Mesendoderm (in vitro differentiated cells): ENCODE data around the gene ANKHD1.

Experiments used
- DNase-seq: peaks from one replicate; pipeline ENCODE4 v3.0.0; 2013
- H2AK5ac ChIP-seq: 2 replicates; pipeline ENCODE4 v1.6.1; 2013; ENCODE audit warnings: low read length, inconsistent platforms
- H2BK120ac ChIP-seq: 2 replicates; pipeline ENCODE4 v1.6.1; 2013; ENCODE audit warnings: low read depth, mild to moderate bottlenecking, low read length, moderate library complexity, mixed read lengths
- H2BK15ac ChIP-seq: replicated peaks from 2 replicates; pipeline ENCODE4 v1.6.1; 2013; ENCODE audit warnings: low read depth, mild to moderate bottlenecking, moderate library complexity
- H2BK5ac ChIP-seq: 2 replicates; pipeline ENCODE4 v1.6.1; 2013; ENCODE audit warnings: low read length, inconsistent platforms
- H3K18ac ChIP-seq: 2 replicates; pipeline ENCODE4 v1.6.1; 2013; ENCODE audit warnings: mild to moderate bottlenecking, low read length, mixed read lengths
- H3K23ac ChIP-seq: one replicate; pipeline ENCODE4 v1.6.1; 2013; ENCODE audit warnings: low read length
- H3K27ac ChIP-seq: 2 replicates; pipeline ENCODE4 v1.5.1; 2013; ENCODE audit warnings: low read depth, mild to moderate bottlenecking, inconsistent platforms, low read length, moderate library complexity
- H3K27me3 ChIP-seq: 2 replicates; pipeline ENCODE4 v1.6.1; 2013; ENCODE audit warnings: low read length, control low read depth, mild to moderate bottlenecking, inconsistent platforms; ENCODE audit not compliant: insufficient read depth, poor library complexity
- H3K36me3 ChIP-seq: 2 replicates; pipeline ENCODE4 v1.6.1; 2013; ENCODE audit warnings: low read length, inconsistent platforms; ENCODE audit not compliant: control insufficient read depth, insufficient read depth
- H3K4ac ChIP-seq: one replicate; pipeline ENCODE4 v1.6.1; 2013; ENCODE audit warnings: low read depth, mild to moderate bottlenecking, low read length, moderate library complexity
- H3K4me1 ChIP-seq: 2 replicates; pipeline ENCODE4 v1.6.1; 2013; ENCODE audit warnings: low read depth, low read length, inconsistent platforms; ENCODE audit not compliant: control insufficient read depth
- H3K4me2 ChIP-seq: 2 replicates; pipeline ENCODE4 v1.6.1; 2013; ENCODE audit warnings: low read length
- H3K4me3 ChIP-seq: 2 replicates; pipeline ENCODE4 v1.5.1; 2013; ENCODE audit warnings: mild to moderate bottlenecking, low read length
- H3K56ac ChIP-seq: one replicate; pipeline ENCODE4 v1.6.1; 2013; ENCODE audit warnings: low read length
- H3K79me1 ChIP-seq: 2 replicates; pipeline ENCODE4 v1.6.1; 2013; ENCODE audit warnings: low read length, inconsistent platforms
- H3K79me2 ChIP-seq: 2 replicates; pipeline ENCODE4 v1.6.1; 2013; ENCODE audit warnings: mild to moderate bottlenecking, low read length; ENCODE audit not compliant: control insufficient read depth, insufficient read depth
- H3K9ac ChIP-seq: 2 replicates; pipeline ENCODE4 v1.6.1; 2013; ENCODE audit warnings: low read length, inconsistent platforms
- H4K5ac ChIP-seq: one replicate; pipeline ENCODE4 v1.6.1; 2013; ENCODE audit warnings: low read length
- H4K8ac ChIP-seq: one replicate; pipeline ENCODE4 v1.6.1; 2013; ENCODE audit warnings: low read depth, mild to moderate bottlenecking, control low read depth, low read length, moderate library complexity
- WGBS: extraction: QIAGEN DNeasy Blood & Tissue Kit; methylation state at CpG from one replicate; pipeline ENCODE4 v1.1.7; 2013; ENCODE audit warnings: low lambda C conversion rate, missing lambda C conversion rate; ENCODE audit not compliant: insufficient coverage; ENCODE audit errors: extremely low coverage; 5-methylcytosine and 5-hydroxymethylcytosine counted together

Gene ANKHD1

GRCh38 chr5:140498591-140498990 lies 97.0 kb downstream of the ANKHD1 start:
- Histone ChIP-seq H3K27me3 (no peaks in the 10 kb centered on the region), H3K9ac (no peak overlapping the region), H3K36me3 (peaks cover 1% of the 10 kb centered on the region), H3K4me2 (no peak overlapping the region), H3K23ac (no peak overlapping the region), H2AK5ac (no peak overlapping the region), H2BK120ac (no peak overlapping the region), H4K5ac (no peak overlapping the region), H3K27ac (no peak overlapping the region), H3K4ac (no peak overlapping the region), H2BK15ac (no peak overlapping the region), H3K4me1 (no peaks in the 10 kb centered on the region), H3K4me3 (no peak overlapping the region), H3K79me1 (no peaks in the 10 kb centered on the region), H3K79me2 (no peaks in the 10 kb centered on the region), H3K56ac (no peak overlapping the region), H3K18ac (no peak overlapping the region), H4K8ac (no peak overlapping the region), H2BK5ac (no peak overlapping the region)
- WGBS = 100% methylated on average over 1 of the region's 1 CpG
- DNase-seq = no peak

GRCh38 chr5:140502834-140503233 lies 101.2 kb downstream of the ANKHD1 start:
- no peak overlapping the region for H4K8ac ChIP-seq
- DNase-seq = no peak
- no peak overlapping the region for H3K23ac ChIP-seq
- no peak overlapping the region for H4K5ac ChIP-seq
- no peaks in the 10 kb centered on the region for H3K79me1 ChIP-seq
- H3K36me3 ChIP-seq = peaks cover 5% of the 10 kb centered on the region
- H3K79me2 ChIP-seq = no peaks in the 10 kb centered on the region
- no peak overlapping the region for H3K56ac ChIP-seq
- H2BK120ac ChIP-seq = no peak overlapping the region
- no peak overlapping the region for H2BK15ac ChIP-seq
- H3K4me1 ChIP-seq = no peaks in the 10 kb centered on the region
- H3K4me2 ChIP-seq = no peak overlapping the region
- no peak overlapping the region for H3K9ac ChIP-seq
- WGBS = no CpG with 5 or more reads among the region's 2 CpGs
- H3K27me3 ChIP-seq = no peaks in the 10 kb centered on the region
- no peak overlapping the region for H2BK5ac ChIP-seq
- no peak overlapping the region for H3K4me3 ChIP-seq
- H3K18ac ChIP-seq = no peak overlapping the region
- H2AK5ac ChIP-seq = no peak overlapping the region
- H3K27ac ChIP-seq = no peak overlapping the region
- H3K4ac ChIP-seq = no peak overlapping the region

GRCh38 chr5:140509898-140510297 lies 108.3 kb downstream of the ANKHD1 start:
- peaks cover 7% of the 10 kb centered on the region for H3K36me3 ChIP-seq
- H3K79me2 ChIP-seq = no peaks in the 10 kb centered on the region
- H4K5ac ChIP-seq = no peak overlapping the region
- H3K4me3 ChIP-seq = no peak overlapping the region
- no peak overlapping the region for H2BK5ac ChIP-seq
- H3K23ac ChIP-seq = no peak overlapping the region
- H3K27me3 ChIP-seq = no peaks in the 10 kb centered on the region
- no peak overlapping the region for H2AK5ac ChIP-seq
- no peak overlapping the region for H2BK120ac ChIP-seq
- no peak overlapping the region for H3K9ac ChIP-seq
- H3K79me1 ChIP-seq = no peaks in the 10 kb centered on the region
- no peak overlapping the region for H3K18ac ChIP-seq
- no peak overlapping the region for H3K4me2 ChIP-seq
- no peak overlapping the region for H3K27ac ChIP-seq
- H2BK15ac ChIP-seq = no peak overlapping the region
- DNase-seq = no peak
- no CpG with 5 or more reads among the region's 4 CpGs for WGBS
- H4K8ac ChIP-seq = no peak overlapping the region
- no peak overlapping the region for H3K56ac ChIP-seq
- no peak overlapping the region for H3K4ac ChIP-seq
- no peaks in the 10 kb centered on the region for H3K4me1 ChIP-seq

- Histone ChIP-seq H3K4me2 (no peak overlapping the region), H3K4ac (no peak overlapping the region), H3K79me2 (no peaks in the 10 kb centered on the region), H3K27ac (no peak overlapping the region), H2AK5ac (no peak overlapping the region), H3K4me3 (no peak overlapping the region), H4K5ac (no peak overlapping the region), H3K9ac (no peak overlapping the region), H3K27me3 (no peaks in the 10 kb centered on the region), H3K36me3 (peaks cover 1% of the 10 kb centered on the region), H2BK5ac (no peak overlapping the region), H3K79me1 (no peaks in the 10 kb centered on the region), H4K8ac (no peak overlapping the region), H2BK15ac (no peak overlapping the region), H2BK120ac (no peak overlapping the region), H3K18ac (no peak overlapping the region), H3K4me1 (no peaks in the 10 kb centered on the region), H3K56ac (no peak overlapping the region), H3K23ac (no peak overlapping the region)
- WGBS = no CpG with 5 or more reads among the region's 2 CpGs
- DNase-seq = no peak
Observed at GRCh38 chr5:140513124-140513523, 111.5 kb downstream of the ANKHD1 start.

- Histone ChIP-seq H3K27ac (no peak overlapping the region), H3K18ac (no peak overlapping the region), H2AK5ac (no peak overlapping the region), H3K27me3 (no peaks in the 10 kb centered on the region), H4K8ac (no peak overlapping the region), H2BK5ac (no peak overlapping the region), H3K36me3 (peaks cover 4% of the 10 kb centered on the region), H3K4me1 (no peaks in the 10 kb centered on the region), H2BK15ac (no peak overlapping the region), H3K23ac (no peak overlapping the region), H3K4me2 (no peak overlapping the region), H3K56ac (no peak overlapping the region), H3K79me2 (no peaks in the 10 kb centered on the region), H2BK120ac (no peak overlapping the region), H3K4me3 (no peak overlapping the region), H3K9ac (no peak overlapping the region), H3K79me1 (no peaks in the 10 kb centered on the region), H3K4ac (no peak overlapping the region), H4K5ac (no peak overlapping the region)
- WGBS = no CpG with 5 or more reads among the region's 2 CpGs
- DNase-seq = no peak
Observed at GRCh38 chr5:140524003-140524402, 122.4 kb downstream of the ANKHD1 start.

- Histone ChIP-seq H4K5ac (no peak overlapping the region), H3K79me2 (no peaks in the 10 kb centered on the region), H3K36me3 (no peaks in the 10 kb centered on the region), H3K27me3 (no peaks in the 10 kb centered on the region), H3K4me3 (no peak overlapping the region), H2BK120ac (no peak overlapping the region), H4K8ac (no peak overlapping the region), H2BK15ac (no peak overlapping the region), H3K79me1 (no peaks in the 10 kb centered on the region), H2BK5ac (no peak overlapping the region), H3K18ac (no peak overlapping the region), H3K27ac (no peak overlapping the region), H3K4me2 (no peak overlapping the region), H3K23ac (no peak overlapping the region), H3K56ac (no peak overlapping the region), H3K9ac (no peak overlapping the region), H3K4me1 (no peaks in the 10 kb centered on the region), H2AK5ac (no peak overlapping the region), H3K4ac (no peak overlapping the region)
- no CpG with 5 or more reads among the region's 1 CpG for WGBS
- no peak for DNase-seq
Observed at GRCh38 chr5:140540227-140540626, 138.6 kb downstream of the ANKHD1 start.
